ENCODE data around the gene PLXNA2.

PLXNA2 gene

GRCh38 chr1:208122612-208123358, 121.4 kb downstream of the PLXNA2 start:
- DNase-seq (ENCODE audit: low read depth, low spot score): no peak

- no peak for DNase-seq (ENCODE audit: low read depth, low spot score)
Observed at GRCh38 chr1:208121813-208122364, 122.3 kb downstream of the PLXNA2 start.

DNA sequence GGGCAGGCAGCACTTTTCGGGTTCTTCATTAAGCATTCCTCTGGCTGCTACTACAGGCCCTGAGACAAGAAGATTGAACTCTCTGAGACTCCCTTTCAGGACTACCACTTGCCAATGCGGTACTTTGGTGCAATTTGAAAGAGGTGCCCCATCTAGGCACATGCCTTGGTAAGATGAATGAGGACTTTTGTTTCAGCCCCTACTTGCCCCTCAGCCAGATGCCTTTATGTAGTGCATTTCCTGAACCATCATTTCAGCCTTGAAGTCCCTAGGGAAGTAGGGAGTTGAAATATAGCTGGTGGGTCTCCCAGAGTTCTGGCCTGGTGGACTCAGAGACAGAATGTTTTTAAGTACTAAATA, 123.8 kb downstream of the PLXNA2 start:
- DNase-seq (ENCODE audit: low read depth, low spot score): no peak

- no peak for DNase-seq (ENCODE audit: low read depth, low spot score)
Observed at GRCh38 chr1:208118841-208119606, 125.2 kb downstream of the PLXNA2 start.

GRCh38 chr1:208118306-208118705, 125.9 kb downstream of the PLXNA2 start:
- no peak for DNase-seq (ENCODE audit: low read depth, low spot score)

GRCh38 chr1:208117826-208118225, 126.4 kb downstream of the PLXNA2 start:
- DNase-seq (ENCODE audit: low read depth, low spot score): no peak

- DNase-seq (ENCODE audit: low read depth, low spot score): no peak
Observed at GRCh38 chr1:208117409-208117808, 126.8 kb downstream of the PLXNA2 start.

DNA sequence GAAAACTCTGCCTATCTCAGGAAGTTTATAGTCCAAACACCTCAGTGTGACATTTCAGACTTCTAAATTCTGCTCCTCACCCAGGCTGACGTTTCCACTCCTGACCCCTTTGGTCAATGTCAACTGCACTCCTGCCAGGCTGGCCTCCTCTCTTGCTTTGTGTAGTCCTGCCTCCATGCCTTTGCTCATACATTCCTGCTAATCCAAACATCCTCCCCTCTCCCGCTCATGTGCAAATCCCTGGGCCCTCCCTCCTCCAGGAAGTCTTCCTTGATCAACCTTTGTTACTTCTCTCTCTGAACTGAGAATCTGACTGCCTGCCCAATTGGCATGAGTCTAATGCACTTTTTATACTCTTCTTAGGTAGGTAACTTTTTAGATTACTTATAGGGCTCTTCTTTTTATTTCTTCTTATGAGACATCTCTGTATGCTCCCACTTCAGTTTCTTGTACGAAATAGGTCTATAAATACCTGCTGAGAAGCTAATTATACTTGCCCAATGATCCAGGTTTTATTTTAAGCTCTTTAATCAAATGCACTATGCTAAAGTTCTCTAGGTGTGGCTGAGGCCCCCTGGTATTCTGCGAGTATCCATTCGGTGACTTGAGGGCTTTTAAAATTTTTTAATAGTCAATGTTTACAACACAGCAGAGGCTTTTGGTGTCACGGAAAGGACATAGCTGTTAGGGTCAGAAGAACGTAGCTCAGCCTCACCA, 128.1 kb downstream of the PLXNA2 start:
- no peak for DNase-seq (ENCODE audit: low read depth, low spot score)

DNA sequence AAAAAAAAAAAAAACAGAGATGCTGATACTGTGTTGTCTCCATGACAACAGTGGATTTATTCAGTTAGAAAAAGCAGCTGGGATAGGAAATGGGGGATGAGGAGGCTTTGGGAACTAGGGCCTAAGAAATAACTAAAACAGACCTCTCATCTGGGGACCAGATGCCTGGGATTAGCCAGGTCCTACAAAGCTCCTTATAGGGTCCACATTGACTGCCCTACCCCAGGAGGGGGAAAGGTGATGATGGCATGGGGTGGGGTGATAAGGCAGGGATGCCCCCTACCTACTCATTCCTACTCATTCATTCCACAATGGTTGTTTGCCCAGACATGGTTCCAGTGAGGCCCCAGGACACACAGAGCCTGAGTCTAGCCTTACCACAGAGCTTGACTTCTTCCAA, 131.2 kb downstream of the PLXNA2 start:
- DNase-seq (ENCODE audit: low read depth, low spot score): no peak

- no peak for DNase-seq (ENCODE audit: low read depth, low spot score)
Observed at GRCh38 chr1:208112401-208112800, 131.8 kb downstream of the PLXNA2 start.

DNA sequence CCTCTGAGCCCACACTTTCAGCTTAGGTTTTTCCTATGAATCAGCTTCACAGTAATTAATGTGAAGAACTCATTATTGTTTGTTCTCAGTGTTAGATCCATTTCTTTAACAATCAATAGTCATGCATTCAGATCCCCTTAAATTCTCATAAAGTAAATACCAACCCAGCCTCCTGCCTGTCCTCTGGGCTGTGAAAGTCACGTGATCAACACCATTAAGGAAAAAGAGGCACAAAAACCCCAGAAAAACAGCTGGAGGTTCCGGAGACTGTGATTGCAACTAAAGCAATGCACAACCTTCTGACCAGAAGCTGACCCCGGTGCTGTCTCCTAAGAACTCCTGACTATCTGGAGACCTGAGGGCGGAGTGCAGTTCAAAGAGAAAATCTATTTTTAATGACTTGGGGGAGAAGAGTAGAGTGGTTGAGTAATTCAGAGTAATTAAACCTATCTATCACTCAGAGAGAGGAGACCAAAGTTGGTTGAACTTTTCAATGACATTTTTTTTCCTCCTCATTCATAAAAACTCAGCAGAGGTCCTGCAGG, 132.5 kb downstream of the PLXNA2 start:
- no peak for DNase-seq (ENCODE audit: low read depth, low spot score)

DNA sequence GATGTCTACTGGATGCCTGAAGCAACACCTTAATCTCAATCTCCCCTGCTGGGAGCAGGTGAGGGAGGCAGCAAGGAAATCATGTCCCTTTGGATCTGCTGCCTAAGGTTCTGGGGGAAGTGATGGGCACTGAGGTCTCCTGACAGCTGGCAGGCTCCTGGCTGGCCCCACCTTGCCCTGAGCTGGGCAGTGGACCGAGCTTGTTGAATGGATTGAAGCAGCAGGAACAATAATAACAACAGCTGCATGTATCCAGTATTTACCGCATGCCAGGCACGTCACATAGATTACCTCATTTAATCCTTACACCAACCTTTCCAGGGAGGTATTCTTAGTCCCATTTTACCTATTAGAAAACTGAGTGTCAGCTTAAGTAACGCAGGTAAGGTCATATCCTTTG, 133.9 kb downstream of the PLXNA2 start:
- DNase-seq (ENCODE audit: low read depth, low spot score): no peak

- DNase-seq (ENCODE audit: low read depth, low spot score): no peak
Observed at GRCh38 chr1:208108646-208109330, 135.4 kb downstream of the PLXNA2 start.

DNA sequence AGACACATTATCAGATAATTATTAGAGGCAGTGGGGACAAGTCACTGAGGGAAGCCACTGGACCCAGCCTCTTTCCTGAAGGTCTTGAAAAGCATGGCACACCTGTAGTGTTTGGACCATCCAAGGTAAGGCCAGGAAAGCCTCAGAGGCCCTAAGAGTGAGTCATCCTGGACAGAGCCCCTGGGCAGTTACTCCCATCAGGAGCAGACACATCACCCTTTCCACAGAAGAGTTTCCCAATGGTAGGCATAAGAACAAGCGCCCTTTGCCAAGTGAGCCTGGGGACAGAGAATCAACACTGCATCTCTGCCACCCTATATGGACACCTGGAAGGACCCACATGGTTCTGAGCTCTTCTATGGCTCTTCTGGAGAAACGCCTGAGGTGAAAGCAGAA, 136.0 kb downstream of the PLXNA2 start:
- no peak for DNase-seq (ENCODE audit: low read depth, low spot score)

DNA sequence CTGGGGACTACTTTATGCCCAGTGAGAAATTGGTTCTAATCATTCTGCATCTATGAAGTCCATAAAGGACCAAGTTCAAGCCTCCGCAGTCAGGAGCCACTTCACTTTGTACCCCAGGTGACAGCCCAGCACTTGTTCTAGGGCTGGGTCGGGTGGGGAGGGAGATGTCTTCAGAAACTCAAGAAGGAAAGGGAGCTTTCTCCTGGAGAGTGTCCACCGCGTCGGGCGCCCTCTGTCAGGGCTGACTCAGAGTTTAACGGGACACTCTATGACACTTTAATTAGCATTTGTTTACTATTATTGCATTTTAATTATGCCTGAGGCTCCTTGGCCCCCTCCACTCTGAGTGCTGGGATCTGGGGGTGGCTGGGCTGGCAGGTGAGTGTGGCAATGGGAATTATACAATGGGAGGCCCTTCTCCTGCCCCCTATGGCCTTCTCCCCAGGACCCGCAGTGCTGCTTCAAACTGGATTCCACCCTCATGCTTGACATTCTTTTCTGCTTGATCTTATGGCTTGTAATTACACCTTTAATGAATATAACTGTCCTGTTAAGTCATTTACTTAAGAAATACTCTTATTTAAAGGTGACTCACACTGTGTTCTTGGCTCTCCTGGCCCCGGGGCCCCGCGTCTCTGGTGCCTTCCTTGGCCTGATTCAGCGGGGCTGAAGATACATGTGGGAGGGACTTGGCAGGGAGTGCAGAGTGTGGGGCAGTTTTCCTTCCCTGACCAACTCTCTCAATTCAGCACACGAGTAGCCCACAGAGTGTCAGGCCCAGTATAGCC, 136.6 kb downstream of the PLXNA2 start:
- no peak for DNase-seq (ENCODE audit: low read depth, low spot score)

DNA sequence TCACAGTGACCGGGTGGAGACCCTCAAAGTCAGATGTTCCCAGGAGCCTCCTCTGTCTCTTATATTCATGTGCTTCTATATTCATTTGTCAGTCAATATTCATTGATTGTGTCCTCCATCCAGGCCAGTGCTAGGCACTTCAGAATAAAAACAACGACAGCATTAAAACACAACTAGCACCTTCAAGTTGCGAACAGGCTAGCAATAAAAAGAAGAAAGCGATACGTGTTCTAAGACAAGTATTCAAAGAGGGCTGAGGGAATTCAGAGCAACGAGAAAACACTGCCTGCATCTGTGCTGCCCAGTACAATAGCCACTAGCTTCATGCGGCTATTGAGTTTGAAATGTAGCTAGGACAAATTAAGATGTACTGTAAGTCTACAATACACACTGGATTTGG, 138.0 kb downstream of the PLXNA2 start:
- no peak for DNase-seq (ENCODE audit: low read depth, low spot score)

- no peak for DNase-seq (ENCODE audit: low read depth, low spot score)
Observed at GRCh38 chr1:208105756-208106155, 138.4 kb downstream of the PLXNA2 start.

DNA sequence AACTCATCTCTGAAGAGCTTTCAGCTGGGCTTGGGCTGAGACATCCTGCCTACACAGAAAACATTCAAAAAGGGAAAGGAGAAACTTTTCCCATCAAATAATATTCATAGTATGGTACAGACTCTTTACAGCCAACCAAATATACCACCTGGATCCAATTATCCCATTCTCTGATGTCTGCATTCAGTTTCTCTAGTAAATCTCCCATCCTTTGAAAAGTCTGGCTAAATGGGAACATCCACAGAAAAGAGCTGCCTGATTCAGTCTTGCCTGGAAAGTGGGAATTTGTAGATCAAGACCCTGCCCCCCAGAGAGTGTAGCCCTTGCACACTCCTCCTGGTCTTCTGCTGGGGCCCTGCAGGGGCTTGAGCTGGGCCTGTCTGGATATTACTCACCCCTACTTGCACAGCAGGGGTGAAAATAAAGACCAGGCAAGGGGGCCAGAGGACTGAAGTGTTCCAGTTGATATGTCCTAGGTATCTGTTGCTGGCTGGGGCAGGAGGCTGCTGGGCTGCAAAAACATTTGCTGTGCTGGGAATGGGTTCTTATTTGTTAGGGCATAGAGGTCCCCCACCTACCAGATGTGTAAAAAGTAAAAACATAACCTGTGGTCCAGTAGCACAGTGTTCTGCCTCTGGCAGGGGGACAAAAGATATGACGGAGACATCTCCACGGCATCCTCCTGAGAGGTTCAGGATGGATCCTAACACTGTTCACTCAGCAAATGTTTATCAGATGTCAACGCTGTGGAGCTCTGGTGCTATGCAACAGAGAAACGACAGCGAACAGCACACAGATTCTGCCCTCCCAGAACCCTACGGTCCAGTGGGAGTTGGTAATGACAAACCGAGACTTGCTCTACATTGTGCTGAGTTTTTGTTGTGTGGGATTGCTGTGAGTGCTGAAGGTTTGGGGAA, 140.3 kb downstream of the PLXNA2 start:
- peak; percentile 53 for DNase-seq (ENCODE audit: low read depth, low spot score)

GRCh38 chr1:208101661-208102431, 142.3 kb downstream of the PLXNA2 start:
- no peak for DNase-seq (ENCODE audit: low read depth, low spot score)

Measured in smooth muscle cell of the brain vasculature (primary cell).